ENCODE results near the gene KCNMB4. TPM values are rescaled to one million over a fixed set of nuclear protein-coding genes. Genes with fewer than 3 reads are reported as not detected.

KCNMB4 gene
- total RNA-seq, 4 donors from 2014 or later = 13.8 to 38.5 (median 25.4) TPM

DNA sequence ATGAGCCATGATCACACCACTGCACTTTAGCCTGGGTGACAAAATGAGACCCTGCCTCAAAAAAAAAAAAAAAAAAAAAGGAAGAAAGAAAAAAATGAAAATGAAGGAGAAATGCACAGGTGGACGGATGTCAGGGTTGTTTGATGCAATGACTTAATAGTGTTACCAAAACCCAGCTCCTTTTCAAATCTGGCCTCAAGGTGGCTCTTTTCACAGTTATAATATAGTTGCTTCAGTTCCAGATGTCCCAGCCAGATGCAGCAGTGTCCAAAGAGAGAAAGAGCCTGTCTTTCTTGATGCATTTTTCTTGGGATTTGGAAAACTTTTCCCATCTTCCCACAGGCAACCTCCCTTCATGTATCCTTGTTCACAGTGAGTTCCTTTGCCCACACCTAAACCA lies 36.5 kb downstream of the KCNMB4 start:
- TF ChIP-seq, protein P1, sequence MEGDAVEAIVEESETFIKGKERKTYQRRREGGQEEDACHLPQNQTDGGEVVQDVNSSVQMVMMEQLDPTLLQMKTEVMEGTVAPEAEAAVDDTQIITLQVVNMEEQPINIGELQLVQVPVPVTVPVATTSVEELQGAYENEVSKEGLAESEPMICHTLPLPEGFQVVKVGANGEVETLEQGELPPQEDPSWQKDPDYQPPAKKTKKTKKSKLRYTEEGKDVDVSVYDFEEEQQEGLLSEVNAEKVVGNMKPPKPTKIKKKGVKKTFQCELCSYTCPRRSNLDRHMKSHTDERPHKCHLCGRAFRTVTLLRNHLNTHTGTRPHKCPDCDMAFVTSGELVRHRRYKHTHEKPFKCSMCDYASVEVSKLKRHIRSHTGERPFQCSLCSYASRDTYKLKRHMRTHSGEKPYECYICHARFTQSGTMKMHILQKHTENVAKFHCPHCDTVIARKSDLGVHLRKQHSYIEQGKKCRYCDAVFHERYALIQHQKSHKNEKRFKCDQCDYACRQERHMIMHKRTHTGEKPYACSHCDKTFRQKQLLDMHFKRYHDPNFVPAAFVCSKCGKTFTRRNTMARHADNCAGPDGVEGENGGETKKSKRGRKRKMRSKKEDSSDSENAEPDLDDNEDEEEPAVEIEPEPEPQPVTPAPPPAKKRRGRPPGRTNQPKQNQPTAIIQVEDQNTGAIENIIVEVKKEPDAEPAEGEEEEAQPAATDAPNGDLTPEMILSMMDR (IDR thresholded peaks at IDR 0.05) = no peak
- TF ChIP-seq EP300 (IDR thresholded peaks at IDR 0.05) (no peak), POLR2A (IDR thresholded peaks at IDR 0.05) (no peak)
- 86 to 91% methylated on average over 1 of the region's 1 CpG for WGBS, 2 donors
- H3K36me3 ChIP-seq = peaks cover 0 to 39% (median 0%) of the 10 kb centered on the region in 3 donors

DNA sequence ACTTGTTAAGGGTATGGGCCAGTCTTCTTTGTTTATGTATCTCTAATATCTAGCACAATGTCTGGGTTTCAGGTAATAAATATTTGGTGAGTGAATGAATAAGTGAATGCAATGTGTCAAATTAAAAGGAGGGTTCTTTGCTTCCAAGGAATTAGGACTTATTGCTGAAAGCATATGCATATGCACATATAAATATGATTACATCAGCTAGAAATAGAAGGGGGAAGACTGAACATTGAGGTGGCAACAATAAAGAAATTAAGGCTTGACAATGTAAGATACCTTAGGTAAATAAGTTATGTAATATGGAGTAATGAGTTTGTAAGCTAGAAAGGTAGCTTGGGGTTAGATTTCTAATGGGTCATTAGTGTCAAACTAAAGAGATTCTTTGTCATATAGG lies 37.7 kb downstream of the KCNMB4 start:
- Histone ChIP-seq H3K36me3 (peaks cover 0 to 39% (median 0%) of the 10 kb centered on the region in 3 donors), H3K27me3 (no peaks in the 10 kb centered on the region), H3K27ac (no peak overlapping the region), H3K4me1 (no peaks in the 10 kb centered on the region), H3K9me3 (no peaks in the 10 kb centered on the region), H3K4me3 (no peak overlapping the region)
- TF ChIP-seq POLR2A (IDR thresholded peaks at IDR 0.05) = no peak
- no peak for TF ChIP-seq EP300 (IDR thresholded peaks at IDR 0.05)
- TF ChIP-seq, protein P1 (IDR thresholded peaks at IDR 0.05) = no peak
- no peak for DNase-seq (ENCODE audit: low spot score in 2 of 2)

More for the DNA sequence above, 36.5 kb downstream of the KCNMB4 start:
- no peak overlapping the region for H3K27ac ChIP-seq
- no peaks in the 10 kb centered on the region for H3K9me3 ChIP-seq
- H3K27me3 ChIP-seq = no peaks in the 10 kb centered on the region
- no peak overlapping the region for H3K4me3 ChIP-seq
- H3K4me1 ChIP-seq = no peaks in the 10 kb centered on the region
- DNase-seq (ENCODE audit: low spot score in 2 of 2) = no peak

DNA sequence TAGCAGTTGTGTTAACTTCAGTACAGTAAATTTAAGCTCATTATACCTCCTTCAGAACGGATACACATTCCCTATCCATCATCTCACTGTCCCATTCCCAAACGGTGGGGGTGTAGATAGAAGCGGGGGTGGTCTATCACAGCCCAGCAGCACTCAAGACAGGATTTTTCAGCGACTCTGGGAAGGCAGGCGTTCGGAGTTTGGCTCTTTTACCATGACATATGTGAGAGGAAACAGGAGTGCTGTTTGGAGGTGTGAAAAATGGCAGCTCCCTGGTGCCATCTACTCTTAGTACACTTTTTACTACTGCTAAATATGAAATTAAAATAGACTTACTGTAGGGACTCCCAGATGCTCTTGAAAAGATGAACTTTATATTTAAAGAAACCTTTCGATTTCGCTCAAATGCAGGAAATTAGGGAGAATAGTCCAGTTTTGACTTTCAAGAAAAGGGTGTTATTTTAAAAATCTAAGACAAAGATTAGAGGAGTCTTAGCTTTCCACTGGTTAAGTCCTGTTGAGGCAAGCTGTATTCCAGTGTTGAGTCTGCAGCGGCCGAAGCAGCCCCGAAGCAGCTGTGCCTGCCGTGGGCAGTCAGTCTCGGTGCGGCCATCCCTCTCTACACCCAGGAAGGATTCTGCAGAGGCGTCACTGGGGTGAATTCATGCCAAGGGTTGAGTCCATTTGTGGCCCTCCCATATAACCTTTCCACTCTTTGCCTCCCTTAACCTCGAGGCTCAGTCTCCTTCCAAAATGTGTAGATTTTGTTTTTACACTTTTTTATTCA lies 42.1 kb downstream of the KCNMB4 start:
- TF ChIP-seq, protein P1 (IDR thresholded peaks at IDR 0.05) = no peak
- TF ChIP-seq EP300 (IDR thresholded peaks at IDR 0.05) (no peak), POLR2A (IDR thresholded peaks at IDR 0.05) (no peak)
- DNase-seq (ENCODE audit: low spot score in 2 of 2) = no peak
- 92 to 95% methylated on average over 16 of the region's 16 CpGs for WGBS, 2 donors
- Histone ChIP-seq H3K27me3 (no peaks in the 10 kb centered on the region), H3K9me3 (no peaks in the 10 kb centered on the region), H3K27ac (no peak overlapping the region), H3K4me1 (no peaks in the 10 kb centered on the region), H3K36me3 (peaks cover 0 to 20% (median 0%) of the 10 kb centered on the region in 3 donors), H3K4me3 (no peak overlapping the region)

DNA sequence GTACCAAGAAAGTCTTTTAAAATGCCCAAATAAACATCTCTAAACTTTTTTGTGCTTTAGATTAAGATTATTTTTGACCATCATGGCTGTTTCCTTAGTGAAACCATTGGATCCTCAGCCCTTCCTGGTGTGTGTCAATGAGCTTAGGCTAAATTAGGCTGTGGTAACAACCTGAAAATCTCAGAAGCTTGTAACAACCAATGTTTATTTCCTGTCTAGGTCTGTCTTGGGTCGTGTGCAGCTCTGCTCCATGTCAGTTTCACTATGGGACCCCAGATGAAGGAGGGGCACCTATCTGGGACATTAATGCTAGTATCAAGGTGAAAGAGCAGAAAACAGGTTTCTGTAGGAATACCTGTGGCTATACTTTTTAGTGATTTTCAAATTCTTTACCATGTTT lies 49.9 kb downstream of the KCNMB4 start:
- H3K4me3 ChIP-seq = no peak overlapping the region
- H3K4me1 ChIP-seq = no peaks in the 10 kb centered on the region
- no peak overlapping the region for H3K27ac ChIP-seq
- peaks cover 0 to 6% (median 0%) of the 10 kb centered on the region in 3 donors for H3K36me3 ChIP-seq
- H3K27me3 ChIP-seq = no peaks in the 10 kb centered on the region
- no peaks in the 10 kb centered on the region for H3K9me3 ChIP-seq
- no peak for DNase-seq (ENCODE audit: low spot score in 2 of 2)
- 29 to 39% methylated on average over 1 of the region's 1 CpG for WGBS, 2 donors
- TF ChIP-seq EP300 (IDR thresholded peaks at IDR 0.05) = no peak
- TF ChIP-seq POLR2A (IDR thresholded peaks at IDR 0.05) = no peak
- TF ChIP-seq, protein P1 (IDR thresholded peaks at IDR 0.05) = no peak

DNA sequence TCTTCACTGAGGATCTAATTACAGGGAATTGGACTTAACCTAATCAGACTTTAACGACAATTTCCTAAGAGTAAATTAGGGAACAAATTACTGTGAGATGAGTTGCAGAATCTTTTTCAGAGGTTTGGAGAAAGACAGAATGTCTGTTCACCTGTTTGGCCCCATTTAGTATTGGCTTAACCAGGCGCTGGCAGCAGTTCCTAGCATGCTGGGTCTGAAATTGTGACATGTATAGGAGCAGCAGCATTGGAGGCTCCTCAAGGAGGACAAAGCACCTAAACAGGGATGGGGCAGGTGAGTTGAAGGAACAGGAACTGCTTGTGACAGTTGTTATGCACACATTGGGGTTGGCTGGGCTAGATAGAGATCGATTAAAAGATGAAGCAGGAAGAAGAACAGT lies 51.0 kb downstream of the KCNMB4 start:
- Histone ChIP-seq H3K27me3 (no peaks in the 10 kb centered on the region), H3K9me3 (no peaks in the 10 kb centered on the region), H3K36me3 (peaks cover 0 to 8% (median 0%) of the 10 kb centered on the region in 3 donors), H3K4me1 (no peaks in the 10 kb centered on the region), H3K27ac (no peak overlapping the region), H3K4me3 (no peak overlapping the region)
- DNase-seq (ENCODE audit: low spot score in 2 of 2) = no peak
- TF ChIP-seq, protein P1 (IDR thresholded peaks at IDR 0.05) = no peak
- 93 to 99% methylated on average over 3 of the region's 3 CpGs for WGBS, 2 donors
